T-helper 2 cell treated with Interferon-gamma antibody and Interleukin-4, amounts not matched to agents 100 ng/mL and 5 ng/mL, for 36 hours (primary cell): Measurements from ENCODE around the gene IL9. TPM values are rescaled to one million over a fixed set of nuclear protein-coding genes. Genes with fewer than 3 reads are reported as not detected.

ENCODE experiments used
- total RNA-seq: library from RNA; stranded (reverse); gene quantifications from 2 replicates; pipeline ENCODE4 v1.2.3, GENCODE V29; 2022

Gene IL9
- total RNA-seq, 1 donor from 2014 or later, result 0.59 TPM

Other genes starting within 250 kb of the IL9 start
- not detected in 2 replicates for gene SLC25A48, start 61.2 kb downstream of the IL9 start, total RNA-seq
- gene LECT2, start 59.1 kb upstream of the IL9 start, total RNA-seq, result not detected in 2 replicates
- gene TGFBI, start 133.1 kb upstream of the IL9 start, total RNA-seq, result 0.45 TPM in 1 of 2 replicates, not detected in the other
- gene SMAD5, start 237.0 kb upstream of the IL9 start, total RNA-seq, result 21.9 and 24.8 TPM in 2 replicates